HepG2 (cell line): ENCODE data around the gene USE1. TPM values are rescaled to one million over a fixed set of nuclear protein-coding genes. Genes with fewer than 3 reads are reported as not detected.
A peak's percentile ranks its signal among the peaks of the same experiment; 100 is the strongest.

Experiments used
- ARNTL ChIP-seq: sonication (generic); formaldehyde crosslinking; IDR thresholded peaks from 2 replicates; pipeline ENCODE4 v1.4.0; 2020; ENCODE audit warnings: mild to moderate bottlenecking, missing genetic modification reagents
- ELK4 ChIP-seq: sonication (generic); formaldehyde crosslinking; IDR thresholded peaks from 2 replicates; pipeline ENCODE4 v1.9.0; 2021; ENCODE audit warnings: missing genetic modification reagents, borderline replicate concordance
- HDAC1 ChIP-seq: sonication (generic); formaldehyde crosslinking; IDR thresholded peaks from 2 replicates; pipeline ENCODE4 v1.5.1; 2020; ENCODE audit warnings: mild to moderate bottlenecking, missing genetic modification reagents
- KLF11 ChIP-seq: IDR thresholded peaks from 2 replicates; pipeline ENCODE4 v1.6.1; 2016; ENCODE audit warnings: missing compliant biosample characterization
- REXO4 ChIP-seq: sonication (generic); formaldehyde crosslinking; IDR thresholded peaks from 2 replicates; pipeline ENCODE4 v1.8.0; 2022; ENCODE audit warnings: missing genetic modification reagents, mild to moderate bottlenecking, borderline replicate concordance
- SPEN ChIP-seq: sonication (generic); formaldehyde crosslinking; IDR thresholded peaks from 2 replicates; pipeline ENCODE4 v1.5.1; 2020; ENCODE audit warnings: low read depth, mild to moderate bottlenecking, missing genetic modification reagents
- ZNF256 ChIP-seq: sonication (generic); formaldehyde crosslinking; conservative IDR thresholded peaks from 2 replicates; pipeline ENCODE4 v1.4.0; 2020; ENCODE audit warnings: missing genetic modification reagents
- ZNF33B ChIP-seq: sonication (generic); formaldehyde crosslinking; IDR thresholded peaks from 2 replicates; pipeline ENCODE4 v1.5.1; 2020; ENCODE audit warnings: mild to moderate bottlenecking, missing genetic modification reagents
- ZNF343 ChIP-seq: sonication (generic); formaldehyde crosslinking; IDR thresholded peaks from 2 replicates; pipeline ENCODE4 v1.4.0; 2020; ENCODE audit warnings: mild to moderate bottlenecking, missing genetic modification reagents
- ZNF496 ChIP-seq: sonication (generic); formaldehyde crosslinking; IDR thresholded peaks from 2 replicates; pipeline ENCODE4 v1.8.1; 2023; ENCODE audit warnings: mild to moderate bottlenecking, moderate library complexity, missing genetic modification reagents; ENCODE audit not compliant: insufficient replicate concordance
- ZNF687 ChIP-seq: sonication (generic); formaldehyde crosslinking; IDR thresholded peaks from 2 replicates; pipeline ENCODE4 v1.5.1; 2020; ENCODE audit warnings: mild to moderate bottlenecking, missing genetic modification reagents, moderate library complexity
- polyA plus RNA-seq, 8 experiments: library from polyadenylated mRNA; depleted of rRNA in 3 of 8; stranded (reverse) in 7 of 8; unstranded in 1 of 8; fragments of >200 nt; fragmentation: Illumina TruSeq in 4 of 8; extraction: Trizol in 4 of 8; gene quantifications; 2 replicates each; pipeline versions ENCODE4 v1.2.1 to v1.2.3, GENCODE V29; 2011 to 2016; ENCODE audit warnings: low read depth in 4 of 8, missing spikeins in 1 of 8, mixed read lengths in 1 of 8; ENCODE audit not compliant: insufficient read depth in 1 of 8
- total RNA-seq, 5 experiments: library from RNA; depleted of rRNA; stranded (reverse); fragments of >200 nt; fragmentation: Illumina TruSeq; extraction: Trizol; gene quantifications; 2 replicates each; pipeline ENCODE4 v1.2.3, GENCODE V29; 2016; ENCODE audit warnings: low read depth in 1 of 5
- TF ChIP-seq, protein P1 (sequence below): sonication (generic); formaldehyde crosslinking; IDR thresholded peaks from 2 replicates; pipeline ENCODE4 v1.4.0; 2020; ENCODE audit warnings: missing genetic modification reagents, mild to moderate bottlenecking, borderline replicate concordance
- TF ChIP-seq, protein P2 (sequence below): sonication (generic); formaldehyde crosslinking; IDR thresholded peaks from 2 replicates; pipeline ENCODE4 v1.5.0; 2020; ENCODE audit warnings: mild to moderate bottlenecking, missing genetic modification reagents, borderline replicate concordance
- TF ChIP-seq, protein P3 (sequence below): sonication (generic); formaldehyde crosslinking; IDR thresholded peaks from 2 replicates; pipeline ENCODE4 v1.4.0; 2020; ENCODE audit warnings: missing genetic modification reagents, low read depth, mild to moderate bottlenecking, borderline replicate concordance

USE1 gene
- total and polyA plus RNA-seq, 2 of the 13 experiments (the other 11 are each of a cell fraction or from before 2014, with no cell fraction given): 9.9 to 17.6 TPM

- peak; percentile 53 for TF ChIP-seq ZNF687 (CRISPR knock-in tag)
- no peak for TF ChIP-seq ZNF256 (CRISPR knock-in tag)
- TF ChIP-seq ZNF496 (CRISPR knock-in tag): no peak
- TF ChIP-seq, protein P1, sequence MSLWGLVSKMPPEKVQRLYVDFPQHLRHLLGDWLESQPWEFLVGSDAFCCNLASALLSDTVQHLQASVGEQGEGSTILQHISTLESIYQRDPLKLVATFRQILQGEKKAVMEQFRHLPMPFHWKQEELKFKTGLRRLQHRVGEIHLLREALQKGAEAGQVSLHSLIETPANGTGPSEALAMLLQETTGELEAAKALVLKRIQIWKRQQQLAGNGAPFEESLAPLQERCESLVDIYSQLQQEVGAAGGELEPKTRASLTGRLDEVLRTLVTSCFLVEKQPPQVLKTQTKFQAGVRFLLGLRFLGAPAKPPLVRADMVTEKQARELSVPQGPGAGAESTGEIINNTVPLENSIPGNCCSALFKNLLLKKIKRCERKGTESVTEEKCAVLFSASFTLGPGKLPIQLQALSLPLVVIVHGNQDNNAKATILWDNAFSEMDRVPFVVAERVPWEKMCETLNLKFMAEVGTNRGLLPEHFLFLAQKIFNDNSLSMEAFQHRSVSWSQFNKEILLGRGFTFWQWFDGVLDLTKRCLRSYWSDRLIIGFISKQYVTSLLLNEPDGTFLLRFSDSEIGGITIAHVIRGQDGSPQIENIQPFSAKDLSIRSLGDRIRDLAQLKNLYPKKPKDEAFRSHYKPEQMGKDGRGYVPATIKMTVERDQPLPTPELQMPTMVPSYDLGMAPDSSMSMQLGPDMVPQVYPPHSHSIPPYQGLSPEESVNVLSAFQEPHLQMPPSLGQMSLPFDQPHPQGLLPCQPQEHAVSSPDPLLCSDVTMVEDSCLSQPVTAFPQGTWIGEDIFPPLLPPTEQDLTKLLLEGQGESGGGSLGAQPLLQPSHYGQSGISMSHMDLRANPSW (CRISPR knock-in tag): no peak
- no peak for TF ChIP-seq REXO4
- TF ChIP-seq, protein P2, sequence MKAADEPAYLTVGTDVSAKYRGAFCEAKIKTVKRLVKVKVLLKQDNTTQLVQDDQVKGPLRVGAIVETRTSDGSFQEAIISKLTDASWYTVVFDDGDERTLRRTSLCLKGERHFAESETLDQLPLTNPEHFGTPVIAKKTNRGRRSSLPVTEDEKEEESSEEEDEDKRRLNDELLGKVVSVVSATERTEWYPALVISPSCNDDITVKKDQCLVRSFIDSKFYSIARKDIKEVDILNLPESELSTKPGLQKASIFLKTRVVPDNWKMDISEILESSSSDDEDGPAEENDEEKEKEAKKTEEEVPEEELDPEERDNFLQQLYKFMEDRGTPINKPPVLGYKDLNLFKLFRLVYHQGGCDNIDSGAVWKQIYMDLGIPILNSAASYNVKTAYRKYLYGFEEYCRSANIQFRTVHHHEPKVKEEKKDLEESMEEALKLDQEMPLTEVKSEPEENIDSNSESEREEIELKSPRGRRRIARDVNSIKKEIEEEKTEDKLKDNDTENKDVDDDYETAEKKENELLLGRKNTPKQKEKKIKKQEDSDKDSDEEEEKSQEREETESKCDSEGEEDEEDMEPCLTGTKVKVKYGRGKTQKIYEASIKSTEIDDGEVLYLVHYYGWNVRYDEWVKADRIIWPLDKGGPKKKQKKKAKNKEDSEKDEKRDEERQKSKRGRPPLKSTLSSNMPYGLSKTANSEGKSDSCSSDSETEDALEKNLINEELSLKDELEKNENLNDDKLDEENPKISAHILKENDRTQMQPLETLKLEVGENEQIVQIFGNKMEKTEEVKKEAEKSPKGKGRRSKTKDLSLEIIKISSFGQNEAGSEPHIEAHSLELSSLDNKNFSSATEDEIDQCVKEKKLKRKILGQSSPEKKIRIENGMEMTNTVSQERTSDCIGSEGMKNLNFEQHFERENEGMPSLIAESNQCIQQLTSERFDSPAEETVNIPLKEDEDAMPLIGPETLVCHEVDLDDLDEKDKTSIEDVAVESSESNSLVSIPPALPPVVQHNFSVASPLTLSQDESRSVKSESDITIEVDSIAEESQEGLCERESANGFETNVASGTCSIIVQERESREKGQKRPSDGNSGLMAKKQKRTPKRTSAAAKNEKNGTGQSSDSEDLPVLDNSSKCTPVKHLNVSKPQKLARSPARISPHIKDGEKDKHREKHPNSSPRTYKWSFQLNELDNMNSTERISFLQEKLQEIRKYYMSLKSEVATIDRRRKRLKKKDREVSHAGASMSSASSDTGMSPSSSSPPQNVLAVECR (CRISPR knock-in tag): 0 out of 2 replicates have a peak, but pooled peaks have one; percentile 10
- TF ChIP-seq ELK4 (CRISPR knock-in tag): no peak
- TF ChIP-seq, protein P3, sequence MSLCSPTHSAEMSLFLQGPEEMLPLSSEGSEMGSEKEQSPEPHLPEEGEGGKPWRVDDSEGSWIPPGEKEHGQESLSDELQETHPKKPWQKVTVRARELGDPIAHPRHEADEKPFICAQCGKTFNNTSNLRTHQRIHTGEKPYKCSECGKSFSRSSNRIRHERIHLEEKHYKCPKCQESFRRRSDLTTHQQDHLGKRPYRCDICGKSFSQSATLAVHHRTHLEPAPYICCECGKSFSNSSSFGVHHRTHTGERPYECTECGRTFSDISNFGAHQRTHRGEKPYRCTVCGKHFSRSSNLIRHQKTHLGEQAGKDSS: no peak
- 0 out of 2 replicates have a peak, but pooled peaks have one; percentile 27 for TF ChIP-seq HDAC1 (CRISPR knock-in tag)
- no peak for TF ChIP-seq ZNF343 (CRISPR knock-in tag)
- TF ChIP-seq ARNTL (CRISPR knock-in tag): no peak
- peak; percentile 51; the same call in 1 of the 2 replicates for TF ChIP-seq SPEN (CRISPR knock-in tag)
- no peak for TF ChIP-seq ZNF33B (CRISPR knock-in tag)
- no peak for TF ChIP-seq KLF11 (CRISPR knock-in tag)
Observed at GRCh38 chr19:17242431-17243208, 27.5 kb downstream of the USE1 start (continued).
